ENCODE measurements around the gene B3GAT3.
A peak's percentile ranks its signal among the peaks of the same experiment; 100 is the strongest.
"Not testable (repeated sequence)": the region's sequence is repeated elsewhere in the genome, so short reads cannot be mapped to it uniquely, and the experiment has no call there.

The B3GAT3 gene

GRCh38 chr11:62574363-62575071 lies 47.3 kb downstream of the B3GAT3 start:
- Histone ChIP-seq H3K27me3 (ENCODE audit: insufficient read depth, low read length) (no peaks in the 10 kb centered on the region), H3K4me1 (ENCODE audit: insufficient read depth, low read length) (peaks cover 24% of the 10 kb centered on the region; the same call in 1 of the 2 replicates), H3K27ac (ENCODE audit: low read depth, low read length) (peak overlapping the region; percentile 63), H3K9ac (ENCODE audit: low read depth, low read length) (peak overlapping the region; percentile 92), H3K9me3 (ENCODE audit: insufficient read depth, low read depth, low read length) (no peaks in the 10 kb centered on the region), H3K4me3 (ENCODE audit: low read length) (peak overlapping the region; percentile 92), H3K36me3 (ENCODE audit: insufficient read depth, low read length) (peaks cover 64% of the 10 kb centered on the region)
- WGBS = 11% methylated on average over 33 of the region's 33 CpGs

- WGBS = under 1% methylated on average over 46 of the region's 46 CpGs
- H3K36me3 ChIP-seq (ENCODE audit: insufficient read depth, low read length) = peaks cover 64% of the 10 kb centered on the region
- H3K27me3 ChIP-seq (ENCODE audit: insufficient read depth, low read length) = no peaks in the 10 kb centered on the region
- H3K4me3 ChIP-seq (ENCODE audit: low read length) = peak within 1 kb of the TSS; percentile 92
- no peaks in the 10 kb centered on the region for H3K9me3 ChIP-seq (ENCODE audit: insufficient read depth, low read depth, low read length)
- peak within 1 kb of the TSS; percentile 75 for H3K27ac ChIP-seq (ENCODE audit: low read depth, low read length)
- H3K4me1 ChIP-seq (ENCODE audit: insufficient read depth, low read length) = peaks cover 24% of the 10 kb centered on the region; the same call in 1 of the 2 replicates
- peak within 1 kb of the TSS; percentile 98 for H3K9ac ChIP-seq (ENCODE audit: low read depth, low read length)
These were observed 48.0 kb downstream of the B3GAT3 start, which contains the start of gene EEF1G for GRCh38 chr11:62573592-62574362. Gene EEF1G (minus strand): TSS chr11:62573891. CDS start chr11:62573842, 49 bp downstream.

- H3K36me3 ChIP-seq (ENCODE audit: insufficient read depth, low read length) = peaks cover 65% of the 10 kb centered on the region
- H3K27me3 ChIP-seq (ENCODE audit: insufficient read depth, low read length) = no peaks in the 10 kb centered on the region
- no peaks in the 10 kb centered on the region for H3K9me3 ChIP-seq (ENCODE audit: insufficient read depth, low read depth, low read length)
- peak overlapping the region; percentile 98 for H3K9ac ChIP-seq (ENCODE audit: low read depth, low read length)
- under 1% methylated on average over 33 of the region's 33 CpGs for WGBS
- peak overlapping the region; percentile 75 for H3K27ac ChIP-seq (ENCODE audit: low read depth, low read length)
- peaks cover 24% of the 10 kb centered on the region; the same call in 1 of the 2 replicates for H3K4me1 ChIP-seq (ENCODE audit: insufficient read depth, low read length)
- H3K4me3 ChIP-seq (ENCODE audit: low read length) = peak overlapping the region; percentile 92
These were observed 48.7 kb downstream of the B3GAT3 start for GRCh38 chr11:62573006-62573591.

GRCh38 chr11:62572431-62572830 lies 49.4 kb downstream of the B3GAT3 start:
- Histone ChIP-seq H3K4me1 (ENCODE audit: insufficient read depth, low read length) (peaks cover 24% of the 10 kb centered on the region; the same call in 1 of the 2 replicates), H3K27me3 (ENCODE audit: insufficient read depth, low read length) (no peaks in the 10 kb centered on the region), H3K36me3 (ENCODE audit: insufficient read depth, low read length) (peaks cover 69% of the 10 kb centered on the region), H3K27ac (ENCODE audit: low read depth, low read length) (peak overlapping the region; percentile 75), H3K9me3 (ENCODE audit: insufficient read depth, low read depth, low read length) (no peaks in the 10 kb centered on the region), H3K4me3 (ENCODE audit: low read length) (peak overlapping the region; percentile 92), H3K9ac (ENCODE audit: low read depth, low read length) (peak overlapping the region; percentile 98)
- 71% methylated on average over 12 of the region's 12 CpGs for WGBS

GRCh38 chr11:62571493-62571892 lies 50.3 kb downstream of the B3GAT3 start:
- Histone ChIP-seq H3K9ac (ENCODE audit: low read depth, low read length) (peak overlapping the region; percentile 98; the same call in 1 of the 2 replicates), H3K36me3 (ENCODE audit: insufficient read depth, low read length) (peaks cover 73% of the 10 kb centered on the region), H3K4me1 (ENCODE audit: insufficient read depth, low read length) (peaks cover 24% of the 10 kb centered on the region; the same call in 1 of the 2 replicates), H3K4me3 (ENCODE audit: low read length) (peak overlapping the region; percentile 92; the same call in 1 of the 2 replicates)
- not testable (repeated sequence) for H3K27me3 ChIP-seq (ENCODE audit: insufficient read depth, low read length); H3K27ac ChIP-seq (ENCODE audit: low read depth, low read length); H3K9me3 ChIP-seq (ENCODE audit: insufficient read depth, low read depth, low read length)
- WGBS = 95% methylated on average over 5 of the region's 5 CpGs

GRCh38 chr11:62570903-62571302 lies 50.9 kb downstream of the B3GAT3 start:
- not testable (repeated sequence) for H3K27me3 ChIP-seq (ENCODE audit: insufficient read depth, low read length); H3K27ac ChIP-seq (ENCODE audit: low read depth, low read length); H3K9me3 ChIP-seq (ENCODE audit: insufficient read depth, low read depth, low read length); H3K9ac ChIP-seq (ENCODE audit: low read depth, low read length)
- 95% methylated on average over 5 of the region's 5 CpGs for WGBS
- H3K4me3 ChIP-seq (ENCODE audit: low read length) = peak overlapping the region; percentile 92; the same call in 1 of the 2 replicates
- peaks cover 73% of the 10 kb centered on the region for H3K36me3 ChIP-seq (ENCODE audit: insufficient read depth, low read length)
- H3K4me1 ChIP-seq (ENCODE audit: insufficient read depth, low read length) = peaks cover 24% of the 10 kb centered on the region; the same call in 1 of the 2 replicates

- Histone ChIP-seq H3K27me3 (ENCODE audit: insufficient read depth, low read length) (no peaks in the 10 kb centered on the region), H3K9me3 (ENCODE audit: insufficient read depth, low read depth, low read length) (no peaks in the 10 kb centered on the region), H3K4me3 (ENCODE audit: low read length) (no peak overlapping the region), H3K9ac (ENCODE audit: low read depth, low read length) (no peak overlapping the region), H3K36me3 (ENCODE audit: insufficient read depth, low read length) (peaks cover 82% of the 10 kb centered on the region), H3K4me1 (ENCODE audit: insufficient read depth, low read length) (peaks cover 15% of the 10 kb centered on the region; the same call in 1 of the 2 replicates), H3K27ac (ENCODE audit: low read depth, low read length) (no peak overlapping the region)
- WGBS = 83% methylated on average over 1 of the region's 1 CpG
These were observed 52.2 kb downstream of the B3GAT3 start for GRCh38 chr11:62569611-62570010.

- H3K9me3 ChIP-seq (ENCODE audit: insufficient read depth, low read depth, low read length) = no peaks in the 10 kb centered on the region
- no peak overlapping the region for H3K27ac ChIP-seq (ENCODE audit: low read depth, low read length)
- H3K36me3 ChIP-seq (ENCODE audit: insufficient read depth, low read length) = peaks cover 98% of the 10 kb centered on the region
- H3K27me3 ChIP-seq (ENCODE audit: insufficient read depth, low read length) = no peaks in the 10 kb centered on the region
- 95% methylated on average over 8 of the region's 8 CpGs for WGBS
- no peak overlapping the region for H3K9ac ChIP-seq (ENCODE audit: low read depth, low read length)
- H3K4me1 ChIP-seq (ENCODE audit: insufficient read depth, low read length) = peaks cover 11% of the 10 kb centered on the region
- no peak overlapping the region for H3K4me3 ChIP-seq (ENCODE audit: low read length)
These were observed 54.7 kb downstream of the B3GAT3 start for GRCh38 chr11:62567018-62567633.

- H3K9ac ChIP-seq (ENCODE audit: low read depth, low read length) = no peak overlapping the region
- no peak overlapping the region for H3K4me3 ChIP-seq (ENCODE audit: low read length)
- no peaks in the 10 kb centered on the region for H3K27me3 ChIP-seq (ENCODE audit: insufficient read depth, low read length)
- peaks cover 7% of the 10 kb centered on the region for H3K4me1 ChIP-seq (ENCODE audit: insufficient read depth, low read length)
- no peaks in the 10 kb centered on the region for H3K9me3 ChIP-seq (ENCODE audit: insufficient read depth, low read depth, low read length)
- H3K27ac ChIP-seq (ENCODE audit: low read depth, low read length) = no peak overlapping the region
- 98% methylated on average over 8 of the region's 8 CpGs for WGBS
- peaks cover 94% of the 10 kb centered on the region for H3K36me3 ChIP-seq (ENCODE audit: insufficient read depth, low read length)
These were observed 55.5 kb downstream of the B3GAT3 start for GRCh38 chr11:62566247-62566646.
